Karpas-422 (cell line): ENCODE measurements around the gene CD53. TPM values are rescaled to one million over a fixed set of nuclear protein-coding genes. Genes with fewer than 3 reads are reported as not detected.
"Not testable (repeated sequence)": the region's sequence is repeated elsewhere in the genome, so short reads cannot be mapped to it uniquely, and the experiment has no call there.

ENCODE experiments used
- DNase-seq: peaks from one replicate; pipeline ENCODE4 v3.0.0-alpha.2; 2015
- H2AFZ ChIP-seq: fragments of 200-600 bp; sonication (generic); 2 replicates; pipeline ENCODE4 v1.6.1; 2014; ENCODE audit warnings: antibody characterized with exemption, low read length, mixed read lengths
- H3K27ac ChIP-seq: fragments of 200-600 bp; sonication (generic); 2 replicates; pipeline ENCODE4 v1.5.1; 2014; ENCODE audit warnings: mild to moderate bottlenecking, low read length, moderate library complexity
- H3K27me3 ChIP-seq: fragments of 200-600 bp; sonication (generic); 2 replicates; pipeline ENCODE4 v1.6.1; 2014; ENCODE audit warnings: low read length, mixed read lengths
- H3K36me3 ChIP-seq: fragments of 200-600 bp; sonication (generic); 2 replicates; pipeline ENCODE4 v1.6.1; 2014; ENCODE audit warnings: low read length, mixed read lengths; ENCODE audit not compliant: insufficient read depth
- H3K4me1 ChIP-seq: fragments of 200-600 bp; sonication (generic); 2 replicates; pipeline ENCODE4 v1.6.1; 2014; ENCODE audit warnings: mild to moderate bottlenecking, low read length, mixed read lengths
- H3K4me2 ChIP-seq: fragments of 200-600 bp; sonication (generic); 2 replicates; pipeline ENCODE4 v1.6.1; 2014; ENCODE audit warnings: low read length, low read depth, mild to moderate bottlenecking; ENCODE audit not compliant: poor library complexity, severe bottlenecking
- H3K4me3 ChIP-seq: fragments of 200-600 bp; sonication (generic); 2 replicates; pipeline ENCODE4 v1.5.1; 2014; ENCODE audit warnings: mild to moderate bottlenecking, antibody characterized with exemption, low read length, mixed read lengths
- H3K79me2 ChIP-seq: fragments of 200-600 bp; sonication (generic); 2 replicates; pipeline ENCODE4 v1.6.1; 2014; ENCODE audit warnings: mild to moderate bottlenecking, low read length, mixed read lengths
- H3K9ac ChIP-seq: fragments of 200-600 bp; sonication (generic); 2 replicates; pipeline ENCODE4 v1.6.0; 2014; ENCODE audit warnings: low read length
- H3K9me2 ChIP-seq: fragments of 200-600 bp; sonication (generic), shearing (Covaris generic); replicated peaks from 2 replicates; pipeline ENCODE4 v1.6.0; 2014; ENCODE audit warnings: mild to moderate bottlenecking, low read length, moderate library complexity; ENCODE audit not compliant: insufficient read depth
- H3K9me3 ChIP-seq: fragments of 300-700, 200-600 bp; sonication (generic); 2 replicates; pipeline ENCODE4 v1.6.1; 2014; ENCODE audit warnings: low read length, mixed read lengths
- H4K20me1 ChIP-seq: fragments of 200-600 bp; sonication (generic); 2 replicates; pipeline ENCODE4 v1.6.1; 2014; ENCODE audit warnings: mild to moderate bottlenecking, antibody characterized with exemption, low read length, low read depth; ENCODE audit not compliant: insufficient read depth
- total RNA-seq: library from RNA; depleted of rRNA; stranded (reverse); fragments of >200 nt; shearing (Covaris generic); gene quantifications from 2 replicates; pipeline ENCODE4 v1.2.3, GENCODE V29; 2014; ENCODE audit warnings: low replicate concordance

The CD53 gene
- total RNA-seq, 1 experiment from 2014 or later, result 154 TPM

DNA sequence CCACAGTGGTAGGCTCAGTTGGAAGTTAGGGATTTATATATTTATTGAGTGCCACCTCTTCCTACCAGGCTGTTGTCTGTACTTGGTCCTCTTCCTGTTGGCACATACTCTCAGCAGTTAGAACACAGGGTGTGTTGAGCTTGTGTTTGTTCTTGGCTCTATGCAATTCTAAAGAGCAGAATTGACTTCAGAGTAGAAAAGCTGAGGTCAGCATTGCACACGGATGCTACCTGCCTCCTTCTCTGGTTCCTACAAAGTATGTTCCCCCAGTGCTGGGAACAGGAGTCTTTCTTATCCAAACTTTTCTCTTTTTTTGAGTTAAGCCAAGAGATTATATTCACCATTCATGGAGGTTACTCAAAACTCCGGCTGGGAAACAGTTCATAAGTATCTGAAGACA is 16.5 kb upstream of the CD53 start:
- Histone ChIP-seq H3K4me2 (no peak overlapping the region), H3K4me1 (no peaks in the 10 kb centered on the region), H3K9me2 (no peaks in the 10 kb centered on the region)

DNA sequence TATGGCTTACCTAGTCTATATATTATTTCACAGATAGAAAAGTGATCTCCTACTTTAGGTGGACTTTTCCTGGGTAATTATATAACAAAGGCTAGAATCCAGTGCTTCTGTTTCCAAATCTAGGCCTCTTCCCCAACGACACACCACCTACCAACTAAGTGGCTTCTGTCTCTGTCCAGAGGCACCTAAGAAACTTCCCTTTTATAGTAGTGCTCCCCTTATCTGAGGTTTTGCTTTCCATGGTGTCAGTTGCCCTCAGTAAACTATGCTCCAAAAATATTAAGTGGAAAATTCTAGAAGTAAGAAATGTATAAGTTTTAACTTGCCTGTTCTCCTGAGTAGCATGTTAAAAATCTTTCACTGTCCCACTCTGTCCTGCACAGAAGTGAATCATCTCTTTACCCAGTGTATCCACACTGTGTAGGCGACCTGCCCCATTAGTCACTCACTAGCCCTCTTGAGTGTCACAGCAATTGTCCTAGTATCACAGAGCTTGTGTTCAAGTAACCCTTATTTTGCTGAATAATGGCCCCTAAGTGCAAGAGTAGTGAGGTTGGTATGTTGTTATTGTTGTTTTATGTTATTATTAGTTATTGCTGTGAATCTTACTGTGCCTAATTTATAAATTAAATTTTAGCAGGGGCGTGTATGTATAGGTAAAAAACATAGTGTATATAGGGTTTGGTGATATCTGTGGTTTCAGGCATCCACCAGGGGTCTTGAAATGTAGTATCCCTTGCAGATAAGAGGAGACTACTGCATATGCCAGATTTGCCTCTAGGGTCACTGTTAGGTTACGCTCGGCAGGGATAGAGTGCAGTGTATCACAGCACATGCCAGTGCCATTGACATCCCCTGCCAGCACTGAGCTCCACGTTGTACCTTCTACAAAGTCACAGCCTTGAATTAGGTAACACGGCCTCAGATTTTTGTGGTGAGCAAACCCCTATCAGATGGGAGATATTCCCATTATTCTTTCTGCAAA is 14.7 kb upstream of the CD53 start:
- Histone ChIP-seq H3K79me2 (no peaks in the 10 kb centered on the region), H3K9ac (no peak overlapping the region), H3K9me2 (no peaks in the 10 kb centered on the region), H3K27me3 (no peaks in the 10 kb centered on the region), H3K36me3 (no peaks in the 10 kb centered on the region), H3K27ac (no peak overlapping the region), H4K20me1 (no peaks in the 10 kb centered on the region), H3K4me3 (no peak overlapping the region), H3K4me1 (no peaks in the 10 kb centered on the region), H3K9me3 (no peaks in the 10 kb centered on the region), H2AFZ (no peak overlapping the region), H3K4me2 (no peak overlapping the region)
- no peak for DNase-seq

More for the DNA sequence above, 16.5 kb upstream of the CD53 start:
- no peaks in the 10 kb centered on the region for H3K79me2 ChIP-seq
- H3K36me3 ChIP-seq, result no peaks in the 10 kb centered on the region
- H2AFZ ChIP-seq, result no peak overlapping the region
- H3K27me3 ChIP-seq, result no peaks in the 10 kb centered on the region
- no peaks in the 10 kb centered on the region for H3K9me3 ChIP-seq
- no peak for DNase-seq
- no peak overlapping the region for H3K9ac ChIP-seq
- H3K4me3 ChIP-seq, result no peak overlapping the region
- no peak overlapping the region for H3K27ac ChIP-seq
- no peaks in the 10 kb centered on the region for H4K20me1 ChIP-seq

DNA sequence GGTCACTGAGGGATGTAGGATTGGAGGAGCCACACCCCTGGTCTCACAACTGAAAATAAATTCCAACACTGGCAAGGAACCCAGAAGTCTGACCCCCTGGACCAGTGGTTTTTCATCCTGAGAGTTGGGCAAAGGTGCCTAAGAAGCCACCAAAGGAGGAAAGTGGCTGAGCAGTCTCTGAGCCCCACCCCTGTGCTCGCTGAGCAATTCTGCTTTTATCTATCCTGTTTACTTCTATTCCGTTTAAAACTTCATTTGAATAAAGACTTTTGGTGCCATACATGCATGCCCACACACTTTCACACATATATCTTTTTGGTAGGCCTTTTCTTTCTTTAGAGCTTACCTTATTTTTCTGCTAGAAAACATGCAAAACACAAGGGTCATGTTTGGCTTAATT is 13.9 kb upstream of the CD53 start:
- H3K36me3 ChIP-seq, result no peaks in the 10 kb centered on the region
- H4K20me1 ChIP-seq, result no peaks in the 10 kb centered on the region
- no peak overlapping the region for H3K9ac ChIP-seq
- no peaks in the 10 kb centered on the region for H3K27me3 ChIP-seq
- H3K9me2 ChIP-seq, result no peaks in the 10 kb centered on the region
- no peaks in the 10 kb centered on the region for H3K79me2 ChIP-seq
- H3K4me1 ChIP-seq, result no peaks in the 10 kb centered on the region
- no peaks in the 10 kb centered on the region for H3K9me3 ChIP-seq
- H2AFZ ChIP-seq, result no peak overlapping the region
- H3K4me3 ChIP-seq, result no peak overlapping the region
- DNase-seq, result no peak
- no peak overlapping the region for H3K27ac ChIP-seq
- H3K4me2 ChIP-seq, result no peak overlapping the region

GRCh38 chr1:110860174-110860573 is 12.8 kb upstream of the CD53 start:
- Histone ChIP-seq H3K79me2 (no peaks in the 10 kb centered on the region), H3K27ac (no peak overlapping the region), H3K4me2 (no peak overlapping the region), H3K9ac (no peak overlapping the region), H3K4me3 (no peak overlapping the region), H3K27me3 (no peaks in the 10 kb centered on the region), H2AFZ (no peak overlapping the region), H4K20me1 (no peaks in the 10 kb centered on the region), H3K36me3 (no peaks in the 10 kb centered on the region), H3K9me2 (no peaks in the 10 kb centered on the region), H3K9me3 (no peaks in the 10 kb centered on the region), H3K4me1 (no peaks in the 10 kb centered on the region)
- DNase-seq, result no peak

DNA sequence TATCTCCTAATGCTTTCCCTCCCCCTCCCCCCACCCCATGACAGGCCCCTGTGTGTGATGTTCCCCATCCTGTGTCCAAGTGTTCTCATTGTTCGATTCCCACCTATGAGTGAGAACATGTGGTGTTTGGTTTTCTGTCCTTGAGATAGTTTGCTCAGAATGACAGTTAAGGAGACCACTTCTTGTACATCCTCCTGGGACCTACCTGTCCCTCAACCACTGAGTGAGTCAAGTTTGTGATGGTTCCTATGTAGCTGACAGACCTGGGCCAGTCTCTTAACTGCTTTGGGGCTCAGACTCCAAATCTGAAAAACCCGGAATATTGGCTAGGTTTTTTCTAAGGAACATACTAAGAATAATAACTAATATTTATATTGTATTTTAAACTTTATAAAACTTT is 12.3 kb upstream of the CD53 start:
- not testable (repeated sequence) for H3K27ac ChIP-seq, H3K9me2 ChIP-seq, H3K27me3 ChIP-seq, H4K20me1 ChIP-seq, H3K4me1 ChIP-seq, H3K4me2 ChIP-seq, H3K9me3 ChIP-seq, H3K36me3 ChIP-seq, H3K9ac ChIP-seq, H3K4me3 ChIP-seq, H2AFZ ChIP-seq, H3K79me2 ChIP-seq, DNase-seq

- not testable (repeated sequence) for H2AFZ ChIP-seq, H3K79me2 ChIP-seq, H3K27ac ChIP-seq, H3K36me3 ChIP-seq, H3K4me2 ChIP-seq, H4K20me1 ChIP-seq, H3K9me2 ChIP-seq, DNase-seq, H3K27me3 ChIP-seq, H3K4me1 ChIP-seq, H3K4me3 ChIP-seq, H3K9me3 ChIP-seq, H3K9ac ChIP-seq
Observed at GRCh38 chr1:110861942-110862341, 11.0 kb upstream of the CD53 start.

- no peaks in the 10 kb centered on the region for H3K9me3 ChIP-seq
- no peaks in the 10 kb centered on the region for H3K27me3 ChIP-seq
- no peak for DNase-seq
- no peak overlapping the region for H3K27ac ChIP-seq
- H3K4me1 ChIP-seq, result peaks cover 5% of the 10 kb centered on the region
- no peaks in the 10 kb centered on the region for H3K79me2 ChIP-seq
- no peaks in the 10 kb centered on the region for H3K9me2 ChIP-seq
- no peak overlapping the region for H3K9ac ChIP-seq
- H3K36me3 ChIP-seq, result no peaks in the 10 kb centered on the region
- no peak overlapping the region for H3K4me2 ChIP-seq
- H3K4me3 ChIP-seq, result no peak overlapping the region
- no peaks in the 10 kb centered on the region for H4K20me1 ChIP-seq
- H2AFZ ChIP-seq, result no peak overlapping the region
Observed at GRCh38 chr1:110864287-110864686, 8.7 kb upstream of the CD53 start.

- Histone ChIP-seq H4K20me1 (no peaks in the 10 kb centered on the region), H3K4me2 (peak overlapping the region; percentile 81), H2AFZ (no peak overlapping the region), H3K4me3 (0 out of 2 replicates have a peak overlapping the region, but pooled peaks have one; percentile 69), H3K9ac (no peak overlapping the region), H3K36me3 (no peaks in the 10 kb centered on the region), H3K4me1 (peaks cover 59% of the 10 kb centered on the region), H3K27ac (no peak overlapping the region), H3K27me3 (no peaks in the 10 kb centered on the region), H3K79me2 (peaks cover 13% of the 10 kb centered on the region; the same call in 1 of the 2 replicates), H3K9me3 (no peaks in the 10 kb centered on the region), H3K9me2 (no peaks in the 10 kb centered on the region)
- no peak for DNase-seq
Observed at GRCh38 chr1:110870721-110871388, 2.1 kb upstream of the CD53 start.
